Neural progenitor cell (in vitro differentiated cells): ENCODE data around the gene MMP1. TPM values are rescaled to one million over a fixed set of nuclear protein-coding genes. Genes with fewer than 3 reads are reported as not detected.

Experiments used
- DNase-seq: peaks from one replicate; pipeline ENCODE4 v3.0.0-alpha.2; 2016; ENCODE audit warnings: low spot score
- H2AFZ ChIP-seq: fragments of 200-600 bp; sonication (generic); replicated peaks from 2 replicates; pipeline ENCODE4 v1.6.1; 2016; ENCODE audit warnings: antibody characterized with exemption
- H3F3A ChIP-seq: fragments of 200-600 bp; sonication (generic); 2 replicates; pipeline ENCODE4 v1.6.1; 2016; ENCODE audit warnings: antibody characterized with exemption, low read depth
- H3K27ac ChIP-seq: fragments of 200-600 bp; sonication (generic); 2 replicates; pipeline ENCODE4 v1.5.1; 2016; ENCODE audit warnings: mild to moderate bottlenecking
- H3K27me3 ChIP-seq: fragments of 200-600 bp; sonication (generic); 2 replicates; pipeline ENCODE4 v1.6.1; 2016; ENCODE audit warnings: mild to moderate bottlenecking, moderate library complexity
- H3K36me3 ChIP-seq: fragments of 200-600 bp; sonication (generic); 2 replicates; pipeline ENCODE4 v1.5.1; 2016
- H3K4me1 ChIP-seq: fragments of 200-600 bp; sonication (generic); 2 replicates; pipeline ENCODE4 v1.6.1; 2016; ENCODE audit warnings: mixed run types
- H3K4me2 ChIP-seq: fragments of 200-600 bp; sonication (generic); 2 replicates; pipeline ENCODE4 v1.6.1; 2016
- H3K4me3 ChIP-seq: fragments of 200-600 bp; sonication (generic); 2 replicates; pipeline ENCODE4 v1.5.1; 2016
- H3K79me2 ChIP-seq: fragments of 200-600 bp; sonication (generic); 2 replicates; pipeline ENCODE4 v1.6.1; 2016; ENCODE audit warnings: low read depth
- H3K9ac ChIP-seq: fragments of 200-600 bp; sonication (generic); 2 replicates; pipeline ENCODE4 v1.6.1; 2016
- H3K9me3 ChIP-seq: fragments of 200-600 bp; sonication (generic); 2 replicates; pipeline ENCODE4 v1.5.1; 2016; ENCODE audit warnings: low read depth
- H4K20me1 ChIP-seq: fragments of 200-600 bp; sonication (generic); 2 replicates; pipeline ENCODE4 v1.6.1; 2016; ENCODE audit warnings: low read depth
- H3K27ac Mint-ChIP-seq: 3 replicates; pipeline ENCODE4 v1.8.0; 2021; ENCODE audit warnings: mixed read lengths
- H3K27me3 Mint-ChIP-seq: 2 replicates; pipeline ENCODE4 v1.8.0; 2022; ENCODE audit warnings: low read depth, mild to moderate bottlenecking, inconsistent platforms, moderate library complexity, mixed read lengths; ENCODE audit not compliant: insufficient read depth
- H3K36me3 Mint-ChIP-seq: 3 replicates; pipeline ENCODE4 v1.8.0; 2021; ENCODE audit warnings: mixed read lengths
- H3K4me1 Mint-ChIP-seq: 3 replicates; pipeline ENCODE4 v1.8.0; 2021; ENCODE audit warnings: mixed read lengths
- H3K4me3 Mint-ChIP-seq: 3 replicates; pipeline ENCODE4 v1.8.0; 2021; ENCODE audit warnings: mild to moderate bottlenecking, moderate library complexity, mixed read lengths
- H3K9me3 Mint-ChIP-seq: 3 replicates; pipeline ENCODE4 v1.8.0; 2020; ENCODE audit warnings: mixed read lengths
- CTCF ChIP-seq: fragments of 200-600 bp; sonication (generic); IDR thresholded peaks from 2 replicates; pipeline ENCODE4 v1.5.1; 2017; ENCODE audit warnings: antibody characterized with exemption, mild to moderate bottlenecking
- EZH2 ChIP-seq: fragments of 200-600 bp; sonication (generic); IDR thresholded peaks from 2 replicates; pipeline ENCODE4 v1.6.1; 2017; ENCODE audit warnings: antibody characterized with exemption, mild to moderate bottlenecking, moderate library complexity
- EZH2phosphoT487 ChIP-seq: fragments of 200-600 bp; sonication (generic); IDR thresholded peaks from 2 replicates; pipeline ENCODE4 v1.6.1; 2017; ENCODE audit warnings: antibody characterized with exemption
- total RNA-seq: library from RNA; depleted of rRNA; stranded (reverse); fragments of >200 nt; gene quantifications from 2 replicates; pipeline ENCODE4 v1.2.3, GENCODE V29; 2015; ENCODE audit warnings: low replicate concordance

The MMP1 gene
- total RNA-seq, 1 donor from 2014 or later: not detected

GRCh38 chr11:102776454-102776853, 21.5 kb downstream of the MMP1 start:
- Mint-ChIP-seq H3K27me3 (no peaks in the 10 kb centered on the region), H3K27ac (no peak overlapping the region)
- TF ChIP-seq CTCF: no peak
- TF ChIP-seq EZH2phosphoT487: no peak
- no peak for TF ChIP-seq EZH2

GRCh38 chr11:102773386-102773785, 24.6 kb downstream of the MMP1 start:
- Histone ChIP-seq H2AFZ (no peak overlapping the region), H3K4me3 (no peak overlapping the region), H3K27me3 (no peaks in the 10 kb centered on the region), H3K9me3 (no peaks in the 10 kb centered on the region), H3K4me2 (no peak overlapping the region), H3K4me1 (peaks cover 4% of the 10 kb centered on the region), H4K20me1 (no peaks in the 10 kb centered on the region), H3K27ac (no peak overlapping the region), H3K36me3 (no peaks in the 10 kb centered on the region), H3F3A (no peaks in the 10 kb centered on the region), H3K79me2 (no peaks in the 10 kb centered on the region), H3K9ac (no peak overlapping the region)
- H3K36me3 Mint-ChIP-seq: no peaks in the 10 kb centered on the region
- no peaks in the 10 kb centered on the region for H3K9me3 Mint-ChIP-seq
- no peak overlapping the region for H3K4me3 Mint-ChIP-seq
- no peaks in the 10 kb centered on the region for H3K27me3 Mint-ChIP-seq
- TF ChIP-seq EZH2: no peak
- no peak for TF ChIP-seq EZH2phosphoT487
- no peak for TF ChIP-seq CTCF
- no peak for DNase-seq
- H3K27ac Mint-ChIP-seq: no peak overlapping the region
- H3K4me1 Mint-ChIP-seq: peaks cover 4% of the 10 kb centered on the region

More at GRCh38 chr11:102776454-102776853, 21.5 kb downstream of the MMP1 start:
- H3K4me3 ChIP-seq: no peak overlapping the region
- no peak overlapping the region for H2AFZ ChIP-seq
- peaks cover 20% of the 10 kb centered on the region for H3K4me1 ChIP-seq
- no peak overlapping the region for H3K4me3 Mint-ChIP-seq
- no peak for DNase-seq
- H3K4me1 Mint-ChIP-seq: peaks cover 16% of the 10 kb centered on the region
- no peaks in the 10 kb centered on the region for H3F3A ChIP-seq
- no peaks in the 10 kb centered on the region for H3K36me3 Mint-ChIP-seq
- no peaks in the 10 kb centered on the region for H3K9me3 ChIP-seq
- H3K9ac ChIP-seq: no peak overlapping the region
- H3K79me2 ChIP-seq: no peaks in the 10 kb centered on the region
- no peaks in the 10 kb centered on the region for H4K20me1 ChIP-seq
- H3K27ac ChIP-seq: no peak overlapping the region
- H3K4me2 ChIP-seq: no peak overlapping the region
- H3K27me3 ChIP-seq: no peaks in the 10 kb centered on the region
- H3K36me3 ChIP-seq: no peaks in the 10 kb centered on the region
- no peaks in the 10 kb centered on the region for H3K9me3 Mint-ChIP-seq

GRCh38 chr11:102771351-102771750, 26.6 kb downstream of the MMP1 start:
- Mint-ChIP-seq H3K36me3 (no peaks in the 10 kb centered on the region), H3K27ac (no peak overlapping the region), H3K4me1 (peaks cover 4% of the 10 kb centered on the region), H3K4me3 (no peak overlapping the region), H3K9me3 (no peaks in the 10 kb centered on the region), H3K27me3 (no peaks in the 10 kb centered on the region)
- no peaks in the 10 kb centered on the region for H3K36me3 ChIP-seq
- no peak overlapping the region for H2AFZ ChIP-seq
- no peaks in the 10 kb centered on the region for H3F3A ChIP-seq
- H3K4me3 ChIP-seq: no peak overlapping the region
- no peak for DNase-seq
- H3K4me1 ChIP-seq: peaks cover 4% of the 10 kb centered on the region
- H4K20me1 ChIP-seq: no peaks in the 10 kb centered on the region
- H3K27ac ChIP-seq: no peak overlapping the region
- TF ChIP-seq EZH2phosphoT487 (no peak), CTCF (no peak), EZH2 (no peak)
- H3K79me2 ChIP-seq: no peaks in the 10 kb centered on the region
- no peaks in the 10 kb centered on the region for H3K27me3 ChIP-seq
- no peaks in the 10 kb centered on the region for H3K9me3 ChIP-seq
- no peak overlapping the region for H3K9ac ChIP-seq
- H3K4me2 ChIP-seq: no peak overlapping the region

GRCh38 chr11:102770191-102770590, 27.8 kb downstream of the MMP1 start:
- no peak for TF ChIP-seq EZH2
- Histone ChIP-seq H3F3A (no peaks in the 10 kb centered on the region), H3K79me2 (no peaks in the 10 kb centered on the region), H3K9me3 (no peaks in the 10 kb centered on the region), H3K27me3 (no peaks in the 10 kb centered on the region), H3K9ac (no peak overlapping the region), H3K36me3 (no peaks in the 10 kb centered on the region), H3K27ac (no peak overlapping the region), H3K4me3 (no peak overlapping the region), H4K20me1 (no peaks in the 10 kb centered on the region), H3K4me2 (no peak overlapping the region), H2AFZ (no peak overlapping the region), H3K4me1 (peaks cover 4% of the 10 kb centered on the region)
- H3K4me3 Mint-ChIP-seq: no peak overlapping the region
- no peaks in the 10 kb centered on the region for H3K9me3 Mint-ChIP-seq
- no peak for DNase-seq
- H3K4me1 Mint-ChIP-seq: peaks cover 4% of the 10 kb centered on the region
- H3K27me3 Mint-ChIP-seq: no peaks in the 10 kb centered on the region
- no peak overlapping the region for H3K27ac Mint-ChIP-seq
- H3K36me3 Mint-ChIP-seq: no peaks in the 10 kb centered on the region
